GM12892 (cell line): ENCODE measurements around the gene EFCAB8.

Experiments used
- POLR2A ChIP-seq: IDR thresholded peaks from 2 replicates; pipeline ENCODE4 v1.6.1; 2011; ENCODE audit warnings: low read depth, low read length, control low read depth
- POLR2AphosphoS5 ChIP-seq: IDR thresholded peaks from 2 replicates; pipeline ENCODE4 v1.6.1; 2011; ENCODE audit warnings: low read depth, low read length, control low read depth
- TAF1 ChIP-seq: IDR thresholded peaks from 2 replicates; pipeline ENCODE4 v1.6.1; 2011; ENCODE audit warnings: low read depth, mild to moderate bottlenecking, control low read depth, low read length, borderline replicate concordance

DNA sequence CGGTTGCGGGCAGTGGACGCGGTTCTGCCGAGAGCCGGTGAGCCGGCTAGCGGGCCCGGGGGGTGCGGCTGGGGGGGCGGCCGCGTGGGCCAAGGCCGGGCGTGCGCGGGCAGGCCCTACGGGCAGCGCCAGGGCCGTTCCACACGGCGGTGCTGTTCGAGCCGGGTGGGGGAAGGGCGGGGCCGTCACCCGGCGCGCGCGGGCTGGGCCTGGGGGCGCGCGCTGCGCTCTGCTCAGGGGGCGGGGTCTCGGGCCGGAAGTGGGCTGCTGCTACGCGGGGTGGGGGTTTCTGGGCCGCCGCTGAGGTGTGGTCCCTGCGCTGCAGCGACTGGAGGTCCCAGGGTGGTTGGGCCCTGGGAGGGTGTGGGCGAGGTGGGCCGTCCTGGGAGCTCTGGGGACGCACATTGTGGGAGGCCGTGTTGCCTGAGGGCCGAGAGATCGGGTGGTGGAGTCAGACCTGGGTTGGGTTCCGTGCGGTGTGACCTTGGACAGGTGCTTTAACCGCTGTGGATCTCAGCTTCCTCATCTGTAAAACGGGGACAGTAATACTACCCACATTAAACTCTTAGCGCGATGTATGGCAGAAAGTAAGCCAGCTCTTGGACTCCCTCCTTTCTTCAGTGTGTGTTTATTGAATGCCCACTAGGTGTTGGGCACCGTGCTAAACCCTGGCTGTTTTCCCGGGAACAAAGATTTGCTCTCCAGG is 38.6 kb upstream of the EFCAB8 start:
- TF ChIP-seq POLR2A (peak; percentile 69; the same call in 1 of the 2 replicates), POLR2AphosphoS5 (peak; percentile 68; the same call in 1 of the 2 replicates), TAF1 (no peak)
